Tibial nerve (tissue), 4 donors: ENCODE measurements around the gene CHD6. TPM values are rescaled to one million over a fixed set of nuclear protein-coding genes. Genes with fewer than 3 reads are reported as not detected.

Source experiments
- DNase-seq, 2 donors: peaks; one replicate each; pipeline ENCODE4 v3.0.0-alpha.2; 2019; ENCODE audit warnings: low spot score in 2 of 2
- H3K27ac ChIP-seq, 4 donors: fragments of 200-600 bp; sonication (generic) in 3 of 4; one replicate each; pipeline ENCODE4 v1.5.1; 2017 to 2019; ENCODE audit warnings: mild to moderate bottlenecking in 1 of 4
- H3K27me3 ChIP-seq, 2 donors: fragments of 200-600 bp; sonication (generic) in 1 of 2; one replicate each; pipeline versions ENCODE4 v1.5.1 to v1.6.0; 2017 to 2019
- H3K36me3 ChIP-seq, 3 donors: fragments of 200-600 bp; sonication (generic); one replicate each; pipeline ENCODE4 v1.5.1; 2018 to 2019
- H3K4me1 ChIP-seq, 4 donors: fragments of 200-600 bp; sonication (generic) in 3 of 4; one replicate each; pipeline ENCODE4 v1.5.1; 2017 to 2019
- H3K4me3 ChIP-seq, 4 donors: fragments of 200-600 bp; sonication (generic) in 3 of 4; one replicate each; pipeline ENCODE4 v1.5.1; 2017 to 2019; ENCODE audit warnings: mild to moderate bottlenecking in 1 of 4, moderate library complexity in 1 of 4
- H3K9me3 ChIP-seq, 4 donors: fragments of 200-600 bp; sonication (generic) in 3 of 4; one replicate each; pipeline ENCODE4 v1.5.1; 2017 to 2019
- EP300 ChIP-seq, 2 donors: sonication (generic); formaldehyde crosslinking; IDR thresholded peaks; one replicate each; pipeline ENCODE4 v1.6.1; 2017; ENCODE audit warnings: antibody characterized with exemption in 2 of 2, mild to moderate bottlenecking in 1 of 2
- POLR2A ChIP-seq, 2 donors: fragments of 450-650 bp; IDR thresholded peaks; one replicate each; pipeline ENCODE4 v1.6.1; 2017; ENCODE audit warnings: antibody characterized with exemption in 2 of 2, mild to moderate bottlenecking in 2 of 2, moderate library complexity in 2 of 2
- WGBS, 2 donors: methylation state at CpG; one replicate each; pipeline ENCODE4 v1.1.5; 2018; 5-methylcytosine and 5-hydroxymethylcytosine counted together
- total RNA-seq, 4 donors: library from RNA; depleted of rRNA; stranded (reverse); fragments of >200 nt; gene quantifications; one replicate each; pipeline ENCODE4 v1.1.0, GENCODE V29; 2016
- TF ChIP-seq, protein P1 (sequence below), 5 experiments: fragments of 200-600 bp in 3 of 5; fragments of 450-650 bp in 2 of 5; sonication (generic) in 3 of 5; IDR thresholded peaks; one replicate each; pipeline ENCODE4 v1.5.1; 2016 to 2019; ENCODE audit warnings: antibody characterized with exemption in 5 of 5, mild to moderate bottlenecking in 3 of 5, moderate library complexity in 2 of 5

CHD6 gene
- total RNA-seq, 4 donors from 2014 or later, result 52.0 to 58.2 (median 54.9) TPM

DNA sequence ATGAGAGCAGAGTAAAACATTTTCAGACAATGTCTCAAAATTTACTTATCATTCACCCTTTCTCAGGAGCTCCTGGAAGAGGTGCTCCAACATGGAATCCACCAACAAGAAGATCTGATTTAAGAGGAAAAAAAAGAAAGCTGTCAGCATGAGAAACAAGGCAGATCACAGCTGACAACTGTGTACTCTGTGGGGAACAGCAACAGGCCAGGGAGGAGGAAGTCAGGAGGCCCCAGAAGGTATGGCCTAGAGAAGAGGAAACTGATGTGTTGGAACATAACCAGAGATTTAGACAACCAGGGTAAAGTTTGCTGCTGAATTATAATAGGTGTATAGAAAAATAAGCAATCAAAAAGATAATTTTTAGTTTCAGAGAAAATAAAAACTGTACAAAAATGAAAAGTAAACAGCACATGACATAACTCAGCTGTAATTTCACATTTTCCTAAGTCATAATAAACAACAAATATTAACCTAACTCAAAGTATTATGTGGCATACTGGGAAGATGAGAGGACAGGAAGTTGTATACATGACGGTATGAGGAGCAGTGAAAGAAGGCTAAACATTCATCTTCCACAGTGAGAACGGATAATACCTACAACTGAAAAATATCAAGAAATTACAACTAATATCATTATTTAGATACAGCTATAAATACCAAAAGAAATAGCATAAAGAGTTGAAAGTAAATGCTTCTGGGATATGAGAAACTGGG lies 138.0 kb downstream of the CHD6 start:
- TF ChIP-seq, protein P1, sequence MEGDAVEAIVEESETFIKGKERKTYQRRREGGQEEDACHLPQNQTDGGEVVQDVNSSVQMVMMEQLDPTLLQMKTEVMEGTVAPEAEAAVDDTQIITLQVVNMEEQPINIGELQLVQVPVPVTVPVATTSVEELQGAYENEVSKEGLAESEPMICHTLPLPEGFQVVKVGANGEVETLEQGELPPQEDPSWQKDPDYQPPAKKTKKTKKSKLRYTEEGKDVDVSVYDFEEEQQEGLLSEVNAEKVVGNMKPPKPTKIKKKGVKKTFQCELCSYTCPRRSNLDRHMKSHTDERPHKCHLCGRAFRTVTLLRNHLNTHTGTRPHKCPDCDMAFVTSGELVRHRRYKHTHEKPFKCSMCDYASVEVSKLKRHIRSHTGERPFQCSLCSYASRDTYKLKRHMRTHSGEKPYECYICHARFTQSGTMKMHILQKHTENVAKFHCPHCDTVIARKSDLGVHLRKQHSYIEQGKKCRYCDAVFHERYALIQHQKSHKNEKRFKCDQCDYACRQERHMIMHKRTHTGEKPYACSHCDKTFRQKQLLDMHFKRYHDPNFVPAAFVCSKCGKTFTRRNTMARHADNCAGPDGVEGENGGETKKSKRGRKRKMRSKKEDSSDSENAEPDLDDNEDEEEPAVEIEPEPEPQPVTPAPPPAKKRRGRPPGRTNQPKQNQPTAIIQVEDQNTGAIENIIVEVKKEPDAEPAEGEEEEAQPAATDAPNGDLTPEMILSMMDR (IDR thresholded peaks at IDR 0.05), result no peak
- TF ChIP-seq EP300 (IDR thresholded peaks at IDR 0.05) (no peak), POLR2A (IDR thresholded peaks at IDR 0.05) (no peak)
- peaks cover 0 to 19% (median 5%) of the 10 kb centered on the region in 4 donors for H3K4me1 ChIP-seq
- H3K9me3 ChIP-seq, result peaks cover 0 to 4% (median 0%) of the 10 kb centered on the region in 4 donors
- no peak overlapping the region for H3K4me3 ChIP-seq
- H3K36me3 ChIP-seq, result peaks cover 0 to 63% (median 5%) of the 10 kb centered on the region in 3 donors
- H3K27ac ChIP-seq, result no peak overlapping the region
- 77 to 79% methylated on average over 2 of the region's 2 CpGs for WGBS, 2 donors
- no peak for DNase-seq
- H3K27me3 ChIP-seq, result no peaks in the 10 kb centered on the region

DNA sequence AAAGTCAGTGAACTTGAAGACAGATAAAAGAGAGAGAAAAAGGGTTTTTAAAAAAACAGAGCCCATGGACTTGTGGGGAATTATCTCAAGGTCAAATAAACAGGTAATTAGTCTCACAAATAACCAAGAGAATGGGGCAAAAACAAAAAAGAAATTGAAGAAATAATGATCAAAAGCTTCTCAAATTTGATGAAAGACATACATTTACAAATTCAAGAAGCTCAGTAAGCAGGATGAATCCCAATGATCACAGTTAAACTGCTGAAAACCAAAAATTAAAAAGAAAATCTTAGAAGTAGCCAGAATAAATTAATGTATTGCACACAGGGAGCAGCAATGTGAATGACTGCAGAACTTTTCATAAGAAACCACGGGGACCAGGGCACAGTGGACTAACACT lies 139.1 kb downstream of the CHD6 start:
- H3K4me3 ChIP-seq, result no peak overlapping the region
- peaks cover 0 to 25% (median 5%) of the 10 kb centered on the region in 4 donors for H3K4me1 ChIP-seq
- no peak overlapping the region for H3K27ac ChIP-seq
- WGBS, 2 donors, result 95 to 97% methylated on average over 1 of the region's 1 CpG
- H3K27me3 ChIP-seq, result no peaks in the 10 kb centered on the region
- peaks cover 0 to 4% (median 0%) of the 10 kb centered on the region in 4 donors for H3K9me3 ChIP-seq
- no peak for DNase-seq
- TF ChIP-seq EP300 (IDR thresholded peaks at IDR 0.05) (no peak), POLR2A (IDR thresholded peaks at IDR 0.05) (no peak)
- TF ChIP-seq, protein P1 (IDR thresholded peaks at IDR 0.05), result no peak
- peaks cover 0 to 55% (median 2%) of the 10 kb centered on the region in 3 donors for H3K36me3 ChIP-seq

DNA sequence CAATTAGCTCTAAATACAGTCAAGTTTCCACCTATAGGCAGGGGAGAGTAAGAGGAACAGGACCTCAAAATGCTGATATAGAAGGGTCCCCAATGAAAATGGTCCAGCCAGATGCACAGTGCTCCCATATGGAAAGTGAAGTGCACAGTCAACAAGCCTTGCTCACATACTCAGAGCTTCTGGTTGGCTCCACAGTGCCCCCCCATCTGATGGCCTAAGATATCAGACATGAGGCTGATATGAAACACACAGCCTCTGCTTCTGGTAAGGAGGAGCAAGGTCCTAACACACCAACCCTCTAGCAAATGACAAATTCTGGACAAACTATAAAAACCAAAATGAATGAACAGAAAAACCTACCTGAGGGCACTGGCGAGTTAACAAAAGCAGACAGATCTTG lies 140.2 kb downstream of the CHD6 start:
- Histone ChIP-seq H3K27me3 (no peaks in the 10 kb centered on the region), H3K4me1 (peaks cover 0 to 25% (median 5%) of the 10 kb centered on the region in 4 donors), H3K27ac (no peak overlapping the region), H3K9me3 (peaks cover 0 to 4% (median 0%) of the 10 kb centered on the region in 4 donors), H3K4me3 (no peak overlapping the region), H3K36me3 (peaks cover 0 to 53% (median 0%) of the 10 kb centered on the region in 3 donors)
- no peak for DNase-seq
- 94 to 100% methylated on average over 1 of the region's 1 CpG for WGBS, 2 donors
- TF ChIP-seq, protein P1 (IDR thresholded peaks at IDR 0.05), result no peak
- no peak for TF ChIP-seq POLR2A (IDR thresholded peaks at IDR 0.05)
- TF ChIP-seq EP300 (IDR thresholded peaks at IDR 0.05), result no peak

DNA sequence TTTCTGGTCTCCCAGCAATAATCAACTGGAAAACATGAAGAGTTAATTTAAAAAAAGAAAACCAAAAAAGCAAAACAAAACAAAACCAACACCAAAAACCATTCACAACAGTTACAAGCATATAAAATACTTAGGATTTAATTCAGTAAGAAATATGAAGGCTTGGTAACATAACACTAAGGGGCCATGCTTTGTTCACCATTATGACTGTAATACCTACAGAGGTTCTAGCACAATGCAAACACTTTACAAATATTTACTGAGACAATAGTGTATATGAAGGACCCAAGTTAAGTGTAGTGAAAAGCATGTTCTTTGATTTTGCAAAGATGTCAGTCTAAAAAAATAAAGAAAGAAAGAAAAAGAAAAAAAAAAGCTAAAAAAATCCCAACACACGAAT lies 141.7 kb downstream of the CHD6 start:
- Histone ChIP-seq H3K4me1 (peaks cover 0 to 25% (median 5%) of the 10 kb centered on the region in 4 donors), H3K36me3 (peaks cover 0 to 61% (median 0%) of the 10 kb centered on the region in 3 donors), H3K9me3 (peaks cover 0 to 4% (median 0%) of the 10 kb centered on the region in 4 donors), H3K4me3 (no peak overlapping the region), H3K27ac (peak overlapping the region in 1 of 4 donors; percentile 32), H3K27me3 (no peaks in the 10 kb centered on the region)
- no peak for TF ChIP-seq POLR2A (IDR thresholded peaks at IDR 0.05)
- TF ChIP-seq, protein P1 (IDR thresholded peaks at IDR 0.05), result no peak
- no peak for TF ChIP-seq EP300 (IDR thresholded peaks at IDR 0.05)
- no peak for DNase-seq
- 91 to 98% methylated on average over 1 of the region's 1 CpG for WGBS, 2 donors

DNA sequence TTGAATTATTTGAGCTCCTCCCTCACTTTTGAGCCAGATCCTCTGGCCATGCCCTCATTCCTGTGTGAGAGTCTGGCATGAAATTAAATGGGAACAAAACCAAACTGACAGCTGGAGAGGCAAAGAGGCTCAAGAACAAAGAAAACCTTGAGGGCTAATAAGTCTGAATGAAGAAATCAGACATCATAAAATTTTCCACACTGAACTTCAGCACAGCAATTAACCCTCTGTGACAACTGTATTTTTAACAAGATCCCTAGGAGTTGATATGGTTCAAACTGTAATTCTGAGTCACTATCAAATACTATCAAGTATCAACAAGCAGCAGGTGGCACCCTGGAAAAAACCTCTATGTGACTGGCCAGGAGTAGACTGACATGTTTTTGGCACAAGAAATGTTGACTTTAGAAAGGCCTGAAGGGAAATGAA lies 142.2 kb downstream of the CHD6 start:
- DNase-seq, result peak in 1 of 2 donors; percentile 40
- Histone ChIP-seq H3K9me3 (peaks cover 0 to 4% (median 0%) of the 10 kb centered on the region in 4 donors), H3K4me3 (no peak overlapping the region), H3K4me1 (peaks cover 0 to 25% (median 5%) of the 10 kb centered on the region in 4 donors), H3K27ac (peak overlapping the region in 1 of 4 donors; percentile 32), H3K27me3 (no peaks in the 10 kb centered on the region), H3K36me3 (peaks cover 0 to 63% (median 0%) of the 10 kb centered on the region in 3 donors)
- TF ChIP-seq EP300 (IDR thresholded peaks at IDR 0.05) (peak in 1 of 2 donors; percentile 20), POLR2A (IDR thresholded peaks at IDR 0.05) (no peak)
- TF ChIP-seq, protein P1 (IDR thresholded peaks at IDR 0.05), result no peak
